ENCODE measurements around the gene ISM1. TPM values are rescaled to one million over a fixed set of nuclear protein-coding genes. Genes with fewer than 3 reads are reported as not detected.
A peak's percentile ranks its signal among the peaks of the same experiment; 100 is the strongest.

Gene ISM1
- total and polyA plus RNA-seq, 7 donors = 0.60 to 3.3 (median 1.5) TPM; not detected in 1

- Histone ChIP-seq H3K36me3 (no peaks in the 10 kb centered on the region), H3K9me3 (no peaks in the 10 kb centered on the region), H3K4me3 (peak overlapping the region; percentile 43 to 62 (median 54)), H3K4me1 (peaks cover 0 to 22% (median 21%) of the 10 kb centered on the region in 4 donors), H3K27ac (no peak overlapping the region), H3K27me3 (peaks cover 12 to 40% (median 34%) of the 10 kb centered on the region in 3 donors)
- TF ChIP-seq POLR2AphosphoS5 (IDR thresholded peaks at IDR 0.05) (no peak), EP300 (IDR thresholded peaks at IDR 0.05) (no peak), POLR2A (IDR thresholded peaks at IDR 0.05) (no peak), CTCF (IDR thresholded peaks at IDR 0.05) (no peak)
- intact Hi-C loops (cut with DNase I) = loop anchor here (2.0 to 10.0 kb wide), 4 partner anchors 65 to 553 kb away; no protein-coding TSS in a partner anchor
- DNase-seq = no peak
- WGBS, 2 donors = 7 to 11% methylated on average over 38 of the region's 38 CpGs
Measured at GRCh38 chr20:13219327-13220193, 1.5 kb upstream of the ISM1 start.

- Histone ChIP-seq H3K4me3 (peak overlapping the region; percentile 43 to 62 (median 54)), H3K36me3 (no peaks in the 10 kb centered on the region), H3K9me3 (no peaks in the 10 kb centered on the region), H3K27ac (peak overlapping the region in 3 of 4 donors; percentile 42 to 52 (median 52)), H3K4me1 (peaks cover 0 to 22% (median 21%) of the 10 kb centered on the region in 4 donors), H3K27me3 (peaks cover 12 to 40% (median 34%) of the 10 kb centered on the region in 3 donors)
- WGBS, 2 donors = 1 to 2% methylated on average over 63 of the region's 63 CpGs
- TF ChIP-seq CTCF (IDR thresholded peaks at IDR 0.05) (no peak), POLR2A (IDR thresholded peaks at IDR 0.05) (no peak), EP300 (IDR thresholded peaks at IDR 0.05) (no peak), POLR2AphosphoS5 (IDR thresholded peaks at IDR 0.05) (peak; percentile 14 to 60 (median 58))
- peak; percentile 86 for DNase-seq
- intact Hi-C loops (cut with DNase I) = loop anchor here (2.0 to 5.0 kb wide), 3 partner anchors 103 to 552 kb away; no protein-coding TSS in a partner anchor
Measured at GRCh38 chr20:13220194-13220903, 725 bp upstream of the ISM1 start.

GRCh38 chr20:13221313-13221672, 219 bp downstream of the ISM1 start:
- H3K9me3 ChIP-seq = no peaks in the 10 kb centered on the region
- no peak for DNase-seq
- TF ChIP-seq POLR2AphosphoS5 (IDR thresholded peaks at IDR 0.05) = no peak
- TF ChIP-seq CTCF (IDR thresholded peaks at IDR 0.05) = no peak
- TF ChIP-seq POLR2A (IDR thresholded peaks at IDR 0.05) = no peak
- no peak for TF ChIP-seq EP300 (IDR thresholded peaks at IDR 0.05)
- H3K4me3 ChIP-seq = peak overlapping the region; percentile 43 to 62 (median 54)
- intact Hi-C loops (cut with DNase I) = loop anchor here (2.0 to 5.0 kb wide), 3 partner anchors 104 to 552 kb away; no protein-coding TSS in a partner anchor
- peak overlapping the region in 2 of 4 donors; percentile 42 to 52 for H3K27ac ChIP-seq
- peaks cover 0 to 22% (median 21%) of the 10 kb centered on the region in 4 donors for H3K4me1 ChIP-seq
- WGBS, 2 donors = 1% methylated on average over 56 of the region's 56 CpGs
- peaks cover 12 to 40% (median 32%) of the 10 kb centered on the region in 3 donors for H3K27me3 ChIP-seq
- H3K36me3 ChIP-seq = no peaks in the 10 kb centered on the region

- intact Hi-C loops (cut with DNase I) = loop anchor here (2.0 to 5.0 kb wide), 3 partner anchors 104 to 551 kb away; no protein-coding TSS in a partner anchor
- 1 to 3% methylated on average over 59 of the region's 59 CpGs for WGBS, 2 donors
- Histone ChIP-seq H3K27me3 (peaks cover 12 to 40% (median 29%) of the 10 kb centered on the region in 3 donors), H3K9me3 (peaks cover 0 to 2% (median 0%) of the 10 kb centered on the region in 4 donors), H3K27ac (peak overlapping the region in 3 of 4 donors; percentile 1 to 52 (median 27)), H3K36me3 (no peaks in the 10 kb centered on the region), H3K4me3 (peak overlapping the region; percentile 12 to 62 (median 54)), H3K4me1 (peaks cover 0 to 22% (median 21%) of the 10 kb centered on the region in 4 donors)
- DNase-seq = peak; percentile 74
- TF ChIP-seq POLR2A (IDR thresholded peaks at IDR 0.05) = no peak
- no peak for TF ChIP-seq POLR2AphosphoS5 (IDR thresholded peaks at IDR 0.05)
Measured at GRCh38 chr20:13221673-13222318, 722 bp downstream of the ISM1 start.
